ENCODE data around the gene TRANK1. TPM values are rescaled to one million over a fixed set of nuclear protein-coding genes. Genes with fewer than 3 reads are reported as not detected.

Gene TRANK1
- polyA plus RNA-seq, 1 donor from 2014 or later, result 11.6 TPM

DNA sequence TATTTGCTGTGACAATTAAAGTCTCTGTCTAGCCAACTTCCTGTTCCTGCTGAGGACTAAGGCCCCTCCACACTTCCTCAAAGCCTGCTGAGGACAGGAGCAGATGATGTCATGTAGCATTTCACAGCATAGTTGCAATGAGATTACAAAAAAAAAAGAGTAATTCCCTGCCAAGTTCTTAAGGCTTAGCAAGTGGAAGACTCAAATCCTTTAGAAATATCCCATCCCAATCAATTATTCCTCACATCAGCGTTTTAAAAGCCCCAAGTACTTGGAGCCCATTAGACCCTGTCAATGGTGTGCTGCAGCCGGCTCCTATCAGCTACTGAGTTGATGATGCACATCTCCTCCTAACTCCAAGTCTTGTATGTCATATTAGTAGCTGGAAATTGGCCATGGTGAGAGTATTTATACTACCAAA lies 51.7 kb downstream of the TRANK1 start:
- H3K79me2 ChIP-seq (replicated peaks; ENCODE audit: insufficient read depth, low read length), result no peaks in the 10 kb centered on the region
- TF ChIP-seq EZH2 (IDR thresholded peaks at IDR 0.05; ENCODE audit: borderline replicate concordance, insufficient read depth, low read length, poor library complexity, severe bottlenecking) (no peak), POLR2AphosphoS5 (IDR thresholded peaks at IDR 0.05) (no peak), TAF1 (IDR thresholded peaks at IDR 0.05; ENCODE audit: low read depth) (no peak), RAD21 (conservative IDR thresholded peaks at IDR 0.05) (no peak), SMC3 (conservative IDR thresholded peaks at IDR 0.05; ENCODE audit: poor library complexity) (no peak), EP300 (conservative IDR thresholded peaks at IDR 0.05; ENCODE audit: poor library complexity, severe bottlenecking) (no peak), CTCF (IDR thresholded peaks at IDR 0.05; ENCODE audit: poor library complexity, severe bottlenecking) (no peak), MXI1 (conservative IDR thresholded peaks at IDR 0.05; ENCODE audit: poor library complexity, severe bottlenecking) (no peak)
- TF ChIP-seq, protein P1, sequence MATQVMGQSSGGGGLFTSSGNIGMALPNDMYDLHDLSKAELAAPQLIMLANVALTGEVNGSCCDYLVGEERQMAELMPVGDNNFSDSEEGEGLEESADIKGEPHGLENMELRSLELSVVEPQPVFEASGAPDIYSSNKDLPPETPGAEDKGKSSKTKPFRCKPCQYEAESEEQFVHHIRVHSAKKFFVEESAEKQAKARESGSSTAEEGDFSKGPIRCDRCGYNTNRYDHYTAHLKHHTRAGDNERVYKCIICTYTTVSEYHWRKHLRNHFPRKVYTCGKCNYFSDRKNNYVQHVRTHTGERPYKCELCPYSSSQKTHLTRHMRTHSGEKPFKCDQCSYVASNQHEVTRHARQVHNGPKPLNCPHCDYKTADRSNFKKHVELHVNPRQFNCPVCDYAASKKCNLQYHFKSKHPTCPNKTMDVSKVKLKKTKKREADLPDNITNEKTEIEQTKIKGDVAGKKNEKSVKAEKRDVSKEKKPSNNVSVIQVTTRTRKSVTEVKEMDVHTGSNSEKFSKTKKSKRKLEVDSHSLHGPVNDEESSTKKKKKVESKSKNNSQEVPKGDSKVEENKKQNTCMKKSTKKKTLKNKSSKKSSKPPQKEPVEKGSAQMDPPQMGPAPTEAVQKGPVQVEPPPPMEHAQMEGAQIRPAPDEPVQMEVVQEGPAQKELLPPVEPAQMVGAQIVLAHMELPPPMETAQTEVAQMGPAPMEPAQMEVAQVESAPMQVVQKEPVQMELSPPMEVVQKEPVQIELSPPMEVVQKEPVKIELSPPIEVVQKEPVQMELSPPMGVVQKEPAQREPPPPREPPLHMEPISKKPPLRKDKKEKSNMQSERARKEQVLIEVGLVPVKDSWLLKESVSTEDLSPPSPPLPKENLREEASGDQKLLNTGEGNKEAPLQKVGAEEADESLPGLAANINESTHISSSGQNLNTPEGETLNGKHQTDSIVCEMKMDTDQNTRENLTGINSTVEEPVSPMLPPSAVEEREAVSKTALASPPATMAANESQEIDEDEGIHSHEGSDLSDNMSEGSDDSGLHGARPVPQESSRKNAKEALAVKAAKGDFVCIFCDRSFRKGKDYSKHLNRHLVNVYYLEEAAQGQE (IDR thresholded peaks at IDR 0.05; ENCODE audit: borderline replicate concordance), result no peak
- H3K36me3 ChIP-seq (ENCODE audit: insufficient read depth, low read length), result no peaks in the 10 kb centered on the region
- no peak overlapping the region for H2AFZ ChIP-seq (ENCODE audit: low read depth, low read length)
- H3K4me2 ChIP-seq (ENCODE audit: low read length), result no peak overlapping the region
- H3K9me3 ChIP-seq (ENCODE audit: low read length), result no peaks in the 10 kb centered on the region
- no peak overlapping the region for H3K4me3 ChIP-seq (ENCODE audit: low read length)
- H3F3A ChIP-seq (ENCODE audit: insufficient read depth, low read length, poor library complexity, severe bottlenecking), result no peaks in the 10 kb centered on the region
- no peak overlapping the region for H3K9ac ChIP-seq (ENCODE audit: low read length)
- H3K9me2 ChIP-seq (ENCODE audit: insufficient read depth, low read length), result no peaks in the 10 kb centered on the region
- H4K20me1 ChIP-seq (ENCODE audit: insufficient read depth), result no peaks in the 10 kb centered on the region
- no peak overlapping the region for H3K27ac ChIP-seq (ENCODE audit: low read length)
- no peaks in the 10 kb centered on the region for H3K27me3 ChIP-seq (ENCODE audit: insufficient read depth, low read depth, low read length)

DNA sequence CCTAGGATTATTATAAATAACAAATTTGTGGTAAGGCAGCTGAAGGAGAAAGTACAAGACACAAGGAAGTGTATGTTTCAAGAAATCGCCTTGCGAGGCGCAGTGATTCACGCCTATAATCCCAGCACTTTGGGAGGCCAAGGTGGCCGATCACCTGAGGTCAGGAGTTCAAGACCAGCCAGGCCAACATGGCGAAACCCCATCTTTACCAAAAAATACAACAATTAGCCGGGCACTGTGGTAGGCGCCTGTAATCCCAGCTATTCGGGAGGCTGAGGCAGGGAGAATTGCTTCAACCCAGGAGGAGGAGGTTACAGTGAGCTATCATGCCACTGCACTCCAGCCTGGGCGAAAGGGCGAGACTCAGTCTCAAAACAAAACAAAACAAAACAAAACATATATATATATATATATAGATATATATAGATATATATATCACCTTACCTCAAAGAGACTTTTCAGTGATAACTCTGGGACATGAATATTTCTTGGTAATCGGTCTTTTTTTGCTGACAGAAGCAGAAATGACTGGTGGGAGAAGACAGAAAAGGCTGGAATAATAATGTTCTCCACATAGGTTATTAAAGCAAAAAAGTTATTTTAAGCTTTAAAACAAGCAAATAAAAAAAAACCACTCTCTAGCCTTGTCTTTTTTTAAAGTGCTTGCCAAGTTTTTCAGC lies 52.3 kb downstream of the TRANK1 start:
- no peak overlapping the region for H3K4me3 ChIP-seq (ENCODE audit: low read length)
- no peak overlapping the region for H3K27ac ChIP-seq (ENCODE audit: low read length)
- H3K9ac ChIP-seq (ENCODE audit: low read length), result no peak overlapping the region
- H3K9me3 ChIP-seq (ENCODE audit: low read length), result no peaks in the 10 kb centered on the region
- no peaks in the 10 kb centered on the region for H3K27me3 ChIP-seq (ENCODE audit: insufficient read depth, low read depth, low read length)
- no peak overlapping the region for H2AFZ ChIP-seq (ENCODE audit: low read depth, low read length)
- H3K79me2 ChIP-seq (replicated peaks; ENCODE audit: insufficient read depth, low read length), result no peaks in the 10 kb centered on the region
- no peaks in the 10 kb centered on the region for H4K20me1 ChIP-seq (ENCODE audit: insufficient read depth)
- no peaks in the 10 kb centered on the region for H3K9me2 ChIP-seq (ENCODE audit: insufficient read depth, low read length)
- no peak overlapping the region for H3K4me2 ChIP-seq (ENCODE audit: low read length)
- H3F3A ChIP-seq (ENCODE audit: insufficient read depth, low read length, poor library complexity, severe bottlenecking), result no peaks in the 10 kb centered on the region
- TF ChIP-seq TAF1 (IDR thresholded peaks at IDR 0.05; ENCODE audit: low read depth), result no peak
- no peak for TF ChIP-seq SMC3 (conservative IDR thresholded peaks at IDR 0.05; ENCODE audit: poor library complexity)
- no peak for TF ChIP-seq RAD21 (conservative IDR thresholded peaks at IDR 0.05)
- TF ChIP-seq EP300 (conservative IDR thresholded peaks at IDR 0.05; ENCODE audit: poor library complexity, severe bottlenecking), result no peak
- no peak for TF ChIP-seq CTCF (IDR thresholded peaks at IDR 0.05; ENCODE audit: poor library complexity, severe bottlenecking)
- TF ChIP-seq, protein P1 (IDR thresholded peaks at IDR 0.05; ENCODE audit: borderline replicate concordance), result no peak
- TF ChIP-seq POLR2AphosphoS5 (IDR thresholded peaks at IDR 0.05), result no peak
- no peak for TF ChIP-seq MXI1 (conservative IDR thresholded peaks at IDR 0.05; ENCODE audit: poor library complexity, severe bottlenecking)
- no peaks in the 10 kb centered on the region for H3K36me3 ChIP-seq (ENCODE audit: insufficient read depth, low read length)
